Left kidney (tissue), 2 donors: ENCODE measurements around the gene UBAP1. TPM values are rescaled to one million over a fixed set of nuclear protein-coding genes. Genes with fewer than 3 reads are reported as not detected.
"Not testable (repeated sequence)": the region's sequence is repeated elsewhere in the genome, so short reads cannot be mapped to it uniquely, and the experiment has no call there.

Experiments used
- DNase-seq: peaks from one replicate; pipeline ENCODE4 v3.0.0-alpha.2; 2013
- polyA plus RNA-seq: library from polyadenylated mRNA; unstranded; fragments of 120-200 nt; gene quantifications from one replicate; pipeline ENCODE4 v1.2.1, GENCODE V29; 2013; ENCODE audit not compliant: insufficient read length

Gene UBAP1
- polyA plus RNA-seq, 1 donor, result 59.0 TPM

DNA sequence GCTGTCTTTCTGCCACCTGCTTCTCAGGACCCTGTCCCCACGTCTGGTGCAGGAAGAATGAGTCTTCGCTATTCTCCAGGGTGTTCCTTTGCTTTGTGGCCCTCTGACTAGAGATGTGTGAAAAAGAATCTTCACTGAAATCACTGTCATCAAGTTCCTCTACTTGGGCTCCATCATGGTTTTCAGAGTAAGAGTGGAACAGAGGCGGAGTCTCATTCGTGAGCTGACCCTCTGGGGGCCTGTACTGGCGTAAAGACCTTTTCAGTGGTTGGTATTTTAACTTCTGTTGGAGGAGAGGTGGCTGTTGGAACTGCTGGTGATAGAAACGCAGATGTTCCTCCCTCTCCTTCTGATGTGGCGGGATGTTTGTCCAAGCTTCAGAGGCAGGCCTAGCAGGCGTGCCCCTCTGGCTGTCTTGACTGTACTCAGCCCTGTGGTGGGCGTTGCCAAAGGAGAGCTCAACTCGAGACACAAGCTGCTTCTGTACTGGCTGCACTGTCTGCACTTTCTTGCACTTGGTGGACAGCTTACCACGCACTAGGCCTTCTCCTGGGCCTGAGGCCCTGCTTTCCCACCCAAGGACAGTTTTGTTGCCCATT lies 78.2 kb downstream of the UBAP1 start:
- no peak for DNase-seq

- no peak for DNase-seq
These were observed 80.5 kb downstream of the UBAP1 start for GRCh38 chr9:34259315-34259714.

DNA sequence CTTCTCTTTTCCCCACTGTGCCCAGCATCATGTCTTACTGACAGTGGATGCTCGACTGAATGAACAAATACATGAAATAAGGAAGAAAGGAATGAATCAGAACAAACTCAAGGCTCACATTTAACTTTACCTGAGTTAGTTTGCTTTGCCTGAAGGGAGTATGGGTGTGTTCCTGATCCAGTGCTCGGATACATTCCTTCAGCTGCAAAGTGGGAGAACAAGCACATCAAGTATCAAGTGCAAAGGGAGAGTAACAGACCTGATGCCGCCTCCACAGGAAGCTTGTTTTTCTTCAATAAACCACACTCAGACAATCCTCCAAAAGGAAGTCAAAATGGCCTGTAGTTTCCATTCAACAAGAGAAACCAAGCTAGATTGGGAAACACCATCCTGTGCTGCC lies 84.1 kb downstream of the UBAP1 start:
- no peak for DNase-seq

DNA sequence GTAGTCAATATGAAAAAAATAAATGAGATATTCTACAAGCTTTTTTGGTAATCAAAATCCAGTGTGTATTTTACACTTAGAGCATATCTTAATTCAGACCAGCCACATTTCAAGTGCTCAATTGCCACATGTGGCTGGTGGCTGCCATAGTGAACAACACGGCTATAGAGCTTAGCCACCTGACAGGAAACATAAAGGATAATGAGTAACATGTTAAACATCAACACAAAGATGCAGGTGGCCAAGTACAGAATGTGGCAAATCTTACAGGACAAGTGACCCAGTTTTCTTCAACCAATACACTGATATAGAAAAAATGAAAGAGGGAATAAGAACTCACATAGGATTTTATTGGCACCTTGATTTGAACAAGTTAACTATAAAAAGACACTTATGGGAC lies 88.8 kb downstream of the UBAP1 start:
- no peak for DNase-seq

- DNase-seq, result peak; percentile 70
These were observed 92.6 kb downstream of the UBAP1 start for GRCh38 chr9:34271265-34272006.

GRCh38 chr9:34272101-34272541 lies 93.3 kb downstream of the UBAP1 start:
- DNase-seq, result no peak

DNA sequence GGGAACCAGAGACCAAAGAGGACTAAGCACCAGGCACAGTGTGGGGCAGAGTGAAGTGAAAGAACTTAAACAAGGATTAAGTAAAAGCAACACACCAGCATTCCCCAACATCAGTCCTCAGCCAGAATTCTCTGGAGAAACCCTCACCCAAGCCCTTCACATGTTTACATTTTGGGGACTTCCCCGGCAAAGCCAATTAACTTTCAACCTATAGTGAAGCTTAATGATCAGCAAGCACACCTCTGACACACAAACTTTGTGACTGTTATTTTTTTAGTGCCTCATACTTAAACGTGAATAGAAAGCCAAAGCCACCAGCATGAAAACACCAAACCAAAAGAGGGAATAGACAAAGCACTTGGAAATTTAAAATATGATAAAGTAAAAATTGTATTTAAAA lies 94.7 kb downstream of the UBAP1 start:
- DNase-seq, result not testable (repeated sequence)

DNA sequence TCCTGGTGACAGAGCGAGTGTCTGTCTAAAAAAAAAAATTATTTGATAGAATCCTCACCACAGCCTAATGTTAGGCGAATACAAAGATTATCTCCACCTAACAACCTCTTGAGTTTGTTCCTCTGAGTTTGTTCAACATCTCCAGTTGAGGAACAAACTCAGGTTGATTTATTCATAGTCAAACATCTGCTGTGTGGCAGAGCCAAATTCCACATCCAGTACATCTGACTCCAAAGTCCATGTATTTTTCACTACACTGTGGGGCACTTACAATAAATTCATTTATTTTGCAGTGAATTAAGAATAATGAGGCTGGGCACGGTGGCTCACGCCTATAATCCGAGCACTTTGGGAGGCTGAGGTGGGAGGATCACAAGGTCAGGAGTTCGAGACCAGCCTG lies 97.0 kb downstream of the UBAP1 start:
- DNase-seq, result no peak

GRCh38 chr9:34276772-34277171 lies 97.9 kb downstream of the UBAP1 start:
- DNase-seq, result no peak

DNA sequence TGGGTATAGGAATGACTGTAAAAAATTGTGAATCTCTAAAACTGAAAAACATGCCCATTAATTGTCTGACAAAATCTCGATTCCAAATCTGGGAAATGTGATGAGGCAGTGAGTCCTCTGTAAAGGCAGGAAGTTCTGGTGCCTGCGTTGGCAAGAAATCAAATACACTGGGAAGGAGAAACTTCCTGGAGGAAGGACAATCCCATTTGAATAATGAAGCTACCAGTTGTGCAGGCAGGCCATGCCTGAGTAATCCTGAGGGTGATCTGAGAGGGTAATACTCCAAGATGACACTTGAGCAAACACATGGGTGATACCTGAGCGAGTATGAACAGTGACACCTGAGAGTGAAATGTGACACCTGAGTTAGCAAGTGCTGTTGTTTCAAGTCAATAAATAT lies 100.6 kb downstream of the UBAP1 start:
- DNase-seq, result peak; percentile 48

GRCh38 chr9:34282096-34282495 lies 103.3 kb downstream of the UBAP1 start:
- no peak for DNase-seq

GRCh38 chr9:34289159-34289558 lies 110.3 kb downstream of the UBAP1 start:
- no peak for DNase-seq

GRCh38 chr9:34291023-34291422 lies 112.2 kb downstream of the UBAP1 start:
- DNase-seq, result no peak

- DNase-seq, result no peak
These were observed 112.6 kb downstream of the UBAP1 start for GRCh38 chr9:34291423-34291822.

- DNase-seq, result no peak
These were observed 113.7 kb downstream of the UBAP1 start for GRCh38 chr9:34292552-34292951.

DNA sequence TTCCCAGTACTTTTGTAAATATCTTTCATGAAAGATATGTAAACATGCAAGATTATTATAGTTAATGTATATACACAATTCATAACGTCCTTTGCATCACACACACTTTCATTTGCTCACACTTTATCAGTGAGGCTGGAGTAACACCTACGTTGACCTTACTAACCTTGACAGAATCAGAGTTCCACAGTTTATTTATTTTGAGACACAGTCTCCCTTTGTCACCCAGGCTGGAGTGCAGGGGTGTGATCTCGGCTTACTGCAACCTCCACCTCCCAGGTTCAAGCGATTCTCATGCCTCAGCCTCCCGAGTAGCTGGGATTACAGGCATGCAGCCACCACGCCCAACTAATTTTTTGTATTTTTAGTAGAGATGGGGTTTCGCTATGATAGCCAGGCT lies 122.2 kb downstream of the UBAP1 start:
- not testable (repeated sequence) for DNase-seq

Other genes starting within 250 kb of the UBAP1 start
- gene UBAP2, start 130.2 kb upstream of the UBAP1 start, polyA plus RNA-seq, result 49.4 TPM
- gene DCAF12, start 52.3 kb upstream of the UBAP1 start, polyA plus RNA-seq, result 64.2 TPM
- gene KIF24, start 150.2 kb downstream of the UBAP1 start, polyA plus RNA-seq, result 9.2 TPM
- 28.8 TPM for gene NUDT2, start 150.5 kb downstream of the UBAP1 start, polyA plus RNA-seq
- 9.3 TPM for gene MYORG, start 197.9 kb downstream of the UBAP1 start, polyA plus RNA-seq